H1 (cell line): ENCODE data around the gene ZNF133. TPM values are rescaled to one million over a fixed set of nuclear protein-coding genes. Genes with fewer than 3 reads are reported as not detected.

Experiments
- CTCF ChIA-PET: fragments of 300-600 bp; sonication (Branson Sonifier 250); formaldehyde crosslinking; loops from one replicate; lab custom pipeline; 2021; ENCODE audit not compliant: partially characterized antibody; lab: Charles Lee
- POLR2A ChIA-PET: fragments of 300-600 bp; sonication (Branson Sonifier 250); formaldehyde crosslinking; loops from one replicate; lab custom pipeline; 2021; ENCODE audit warnings: inconsistent platforms; ENCODE audit not compliant: partially characterized antibody; lab: Charles Lee
- DNase-seq, 2 experiments: peaks; one replicate each; pipeline versions ENCODE4 v3.0.0 to v3.0.0-alpha.2; 2010 to 2022; ENCODE audit warnings: low spot score in 2 of 2, low read depth in 1 of 2, mixed read lengths in 1 of 2
- FAIRE-seq: peaks from 2 replicates; lab custom pipeline; 2011; peaks lifted over from hg19 to GRCh38; lab: Jason Lieb, UNC
- H2AFZ ChIP-seq: 2 replicates; pipeline ENCODE4 v1.8.1; 2012; ENCODE audit warnings: low read length, inconsistent platforms
- H2AK5ac ChIP-seq: 2 replicates; pipeline ENCODE4 v1.6.1; 2013; ENCODE audit warnings: low read depth, low read length
- H2BK120ac ChIP-seq: replicated peaks from 2 replicates; pipeline ENCODE3; 2013; ENCODE audit warnings: low read depth, low read length, inconsistent platforms
- H2BK12ac ChIP-seq: 2 replicates; pipeline ENCODE4 v1.6.1; 2013; ENCODE audit warnings: low read depth, low read length
- H2BK15ac ChIP-seq: 2 replicates; pipeline ENCODE4 v1.6.1; 2013; ENCODE audit warnings: low read length
- H2BK20ac ChIP-seq: 2 replicates; pipeline ENCODE4 v1.6.1; 2013; ENCODE audit warnings: low read length
- H2BK5ac ChIP-seq: 2 replicates; pipeline ENCODE4 v1.6.1; 2013; ENCODE audit warnings: low read depth, low read length
- H3K14ac ChIP-seq: 2 replicates; pipeline ENCODE4 v1.6.1; 2013; ENCODE audit warnings: inconsistent platforms; ENCODE audit not compliant: insufficient read length
- H3K18ac ChIP-seq: 2 replicates; pipeline ENCODE4 v1.6.1; 2013; ENCODE audit warnings: low read length; ENCODE audit errors: extremely low read depth
- H3K23ac ChIP-seq: 2 replicates; pipeline ENCODE4 v1.6.1; 2013; ENCODE audit warnings: inconsistent platforms; ENCODE audit not compliant: insufficient read length
- H3K23me2 ChIP-seq: 2 replicates; pipeline ENCODE4 v1.6.1; 2013; ENCODE audit warnings: low read depth, low read length
- H3K27ac ChIP-seq: 2 replicates; pipeline ENCODE4 v1.6.1; 2011; ENCODE audit warnings: low read depth, low read length, inconsistent platforms
- H3K27me3 ChIP-seq, 4 experiments: replicated peaks in 1 of 4; 1 replicate in 1 of 4; 2 replicates in 3 of 4; pipeline versions ENCODE4 v1.6.1 to v1.8.1; 2011 to 2013; ENCODE audit warnings: low read length in 3 of 4, mild to moderate bottlenecking in 3 of 4, inconsistent platforms in 2 of 4, mixed read lengths in 2 of 4, moderate library complexity in 1 of 4; ENCODE audit not compliant: control insufficient read depth in 3 of 4, insufficient read depth in 3 of 4; ENCODE audit errors: extremely low read depth in 1 of 4
- H3K36me3 ChIP-seq, 4 experiments: 2 replicates each; pipeline versions ENCODE4 v1.6.1 to v1.8.1; 2011 to 2013; ENCODE audit warnings: mild to moderate bottlenecking in 4 of 4, low read length in 3 of 4, moderate library complexity in 2 of 4, control low read depth in 1 of 4, inconsistent platforms in 1 of 4; ENCODE audit not compliant: insufficient read depth in 4 of 4, control insufficient read depth in 2 of 4
- H3K4ac ChIP-seq: replicated peaks from 2 replicates; pipeline ENCODE3; 2013; ENCODE audit warnings: low read length, low read depth, mixed read lengths, inconsistent platforms; ENCODE audit not compliant: insufficient read length
- H3K4me1 ChIP-seq, 4 experiments: replicated peaks in 1 of 4; 1 replicate in 1 of 4; 2 replicates in 3 of 4; pipeline versions ENCODE4 v1.6.1 to v1.8.1; 2011 to 2013; ENCODE audit warnings: low read length in 3 of 4, inconsistent platforms in 2 of 4, mixed read lengths in 1 of 4; ENCODE audit not compliant: insufficient read depth in 4 of 4, control insufficient read depth in 3 of 4
- H3K4me2 ChIP-seq, 2 experiments: 2 replicates each; pipeline versions ENCODE4 v1.6.1 to v1.8.1; 2011 to 2013; ENCODE audit warnings: low read depth in 2 of 2, low read length in 2 of 2, control low read depth in 1 of 2, inconsistent platforms in 1 of 2, mild to moderate bottlenecking in 1 of 2; ENCODE audit not compliant: insufficient read depth in 1 of 2
- H3K4me3 ChIP-seq, 4 experiments: fragments of 200-600, 300-600 bp in 1 of 4; sonication (generic), shearing (Covaris generic), sonication (Bioruptor Twin) in 1 of 4; 2 replicates each; pipeline versions ENCODE4 v1.5.1 to v1.8.1; 2011 to 2016; ENCODE audit warnings: low read length in 4 of 4, low read depth in 3 of 4, control low read depth in 2 of 4, inconsistent platforms in 2 of 4, mild to moderate bottlenecking in 2 of 4, mixed read lengths in 1 of 4, moderate library complexity in 1 of 4; ENCODE audit not compliant: insufficient read depth in 2 of 4; ENCODE audit errors: extremely low read depth in 1 of 4
- H3K56ac ChIP-seq: replicated peaks from 2 replicates; pipeline ENCODE3; 2013; ENCODE audit warnings: low read depth, mild to moderate bottlenecking, mixed read lengths, low read length, inconsistent platforms; ENCODE audit not compliant: insufficient read length
- H3K79me1 ChIP-seq: 2 replicates; pipeline ENCODE4 v1.6.1; 2013; ENCODE audit warnings: low read depth, low read length, control low read depth
- H3K79me2 ChIP-seq, 2 experiments: 2 replicates each; pipeline versions ENCODE4 v1.6.1 to v1.8.1; 2012 to 2013; ENCODE audit warnings: low read length in 2 of 2, mild to moderate bottlenecking in 2 of 2, inconsistent platforms in 1 of 2; ENCODE audit not compliant: insufficient read depth in 2 of 2, control insufficient read depth in 1 of 2
- H3K9ac ChIP-seq, 4 experiments: replicated peaks in 1 of 4; 1 replicate in 1 of 4; 2 replicates in 3 of 4; pipeline versions ENCODE4 v1.6.1 to v1.8.1; 2011 to 2013; ENCODE audit warnings: low read depth in 3 of 4, low read length in 3 of 4, control low read depth in 2 of 4, mild to moderate bottlenecking in 2 of 4, moderate library complexity in 2 of 4, inconsistent platforms in 1 of 4; ENCODE audit errors: extremely low read depth in 1 of 4
- H3K9me3 ChIP-seq, 2 experiments: 2 replicates each; pipeline versions ENCODE4 v1.6.1 to v1.8.1; 2012 to 2013; ENCODE audit warnings: mild to moderate bottlenecking in 2 of 2, moderate library complexity in 2 of 2, control low read depth in 1 of 2, inconsistent platforms in 1 of 2, low read depth in 1 of 2, low read length in 1 of 2, mixed read lengths in 1 of 2; ENCODE audit not compliant: insufficient read depth in 2 of 2
- H4K20me1 ChIP-seq, 2 experiments: replicated peaks in 1 of 2; 2 replicates each; pipeline versions ENCODE3 to v1.8.1; 2011 to 2013; ENCODE audit warnings: inconsistent platforms in 2 of 2, low read length in 2 of 2, mild to moderate bottlenecking in 1 of 2; ENCODE audit not compliant: insufficient read depth in 2 of 2, control insufficient read depth in 1 of 2
- H4K5ac ChIP-seq: 2 replicates; pipeline ENCODE4 v1.6.1; 2013; ENCODE audit warnings: low read length, low read depth, mixed read lengths, inconsistent platforms; ENCODE audit not compliant: insufficient read length
- H4K8ac ChIP-seq: 2 replicates; pipeline ENCODE4 v1.8.0; 2013; ENCODE audit warnings: mild to moderate bottlenecking, moderate library complexity, low read length, inconsistent platforms; ENCODE audit not compliant: insufficient read depth; ENCODE audit errors: extremely low read depth
- H4K91ac ChIP-seq: replicated peaks from 2 replicates; pipeline ENCODE3; 2013; ENCODE audit warnings: low read length, mixed read lengths, inconsistent platforms; ENCODE audit not compliant: insufficient read length
- CREB1 ChIP-seq: IDR thresholded peaks from 2 replicates; pipeline ENCODE4 v1.6.1; 2012; ENCODE audit warnings: inconsistent platforms
- CTBP2 ChIP-seq: IDR thresholded peaks from 2 replicates; pipeline ENCODE4 v1.7.0; 2011; ENCODE audit warnings: borderline replicate concordance, mild to moderate bottlenecking, moderate library complexity, mixed read lengths, low read length; ENCODE audit not compliant: insufficient read depth, insufficient read length
- CTCF ChIP-seq, 3 experiments: IDR thresholded peaks; 1 replicate in 2 of 3; 2 replicates in 1 of 3; pipeline versions ENCODE4 v1.5.1 to v1.6.1; 2011; ENCODE audit warnings: low read length in 3 of 3, mild to moderate bottlenecking in 3 of 3, inconsistent platforms in 2 of 3, low read depth in 1 of 3, moderate library complexity in 1 of 3; ENCODE audit not compliant: insufficient read depth in 1 of 3; ENCODE audit errors: control extremely low read depth in 1 of 3
- FOSL1 ChIP-seq: IDR thresholded peaks from 2 replicates; pipeline ENCODE4 v1.6.1; 2011; ENCODE audit warnings: mild to moderate bottlenecking, low read depth, low read length, moderate library complexity; ENCODE audit not compliant: insufficient read depth
- KDM5A ChIP-seq: fragments of 200-600 bp; IDR thresholded peaks from 2 replicates; pipeline ENCODE4 v1.7.1; 2012; ENCODE audit warnings: mild to moderate bottlenecking, low read length, inconsistent platforms, mixed read lengths
- SIN3A ChIP-seq, 2 experiments: IDR thresholded peaks in 1 of 2; conservative IDR thresholded peaks in 1 of 2; 2 replicates each; pipeline ENCODE4 v1.6.1; 2011 to 2012; ENCODE audit warnings: low read length in 2 of 2, improper control_type of control experiment in 1 of 2, low read depth in 1 of 2, mild to moderate bottlenecking in 1 of 2
- TAF7 ChIP-seq: optimal IDR thresholded peaks from 2 replicates; pipeline ENCODE3; 2011; ENCODE audit warnings: low read depth, mild to moderate bottlenecking, inconsistent platforms, low read length, moderate library complexity, borderline replicate concordance
- WGBS, 2 experiments: shearing (Covaris generic) in 1 of 2; methylation state at CpG; one replicate each; pipeline versions ENCODE4 v1.1.6 to v1.1.7; 2013 to 2015; ENCODE audit warnings: low lambda C conversion rate in 2 of 2, mixed read lengths in 2 of 2, inconsistent platforms in 1 of 2, low coverage in 1 of 2, missing lambda C conversion rate in 1 of 2; ENCODE audit not compliant: insufficient replicate concordance in 2 of 2, insufficient coverage in 1 of 2, insufficient read length in 1 of 2; ENCODE audit errors: extremely low coverage in 1 of 2, missing lambda C conversion rate in 1 of 2; 5-methylcytosine and 5-hydroxymethylcytosine counted together
- polyA plus RNA-seq, 7 experiments: library from polyadenylated mRNA; depleted of rRNA in 3 of 7; stranded (reverse) in 5 of 7; unstranded in 2 of 7; fragments of >200 nt in 5 of 7; fragments of 200-250 nt in 2 of 7; gene quantifications; 1 replicate in 5 of 7; 2 replicates in 1 of 7; 4 replicates in 1 of 7; pipeline versions ENCODE4 v1.2.1 to v1.2.3, GENCODE V29; 2011 to 2013; ENCODE audit warnings: missing spikeins in 2 of 7, mixed read lengths in 2 of 7
- total RNA-seq: library from RNA; stranded (reverse); fragmentation: NEBNext Ultra II Directional; extraction: Animal tissue kit (Norgen Biotek cat#: 25700); gene quantifications from 2 replicates; pipeline ENCODE4 v1.2.1, GENCODE V29; 2021
- TF ChIP-seq, protein P1 (sequence below): IDR thresholded peaks from 2 replicates; pipeline ENCODE4 v1.6.1; 2011; ENCODE audit warnings: low read length, improper control_type of control experiment

The ZNF133 gene
- total and polyA plus RNA-seq, 2 of the 8 experiments (the other 6 are each of a cell fraction or from before 2014, with no cell fraction given), result 12.1 to 15.8 TPM

- Histone ChIP-seq H2AK5ac (no peak overlapping the region), H2BK20ac (no peak overlapping the region), H3K4me3 (no peak overlapping the region), H2BK15ac (no peak overlapping the region), H3K36me3 (no peaks in the 10 kb centered on the region), H3K9me3 (no peaks in the 10 kb centered on the region), H3K4ac (no peak overlapping the region), H3K4me1 (no peaks in the 10 kb centered on the region), H3K18ac (no peak overlapping the region), H3K27me3 (no peaks in the 10 kb centered on the region), H3K9ac (no peak overlapping the region), H2BK5ac (no peak overlapping the region), H3K56ac (no peak overlapping the region), H3K27ac (no peak overlapping the region), H2AFZ (no peak overlapping the region), H3K14ac (no peak overlapping the region), H3K79me2 (no peaks in the 10 kb centered on the region), H4K20me1 (no peaks in the 10 kb centered on the region), H2BK12ac (no peak overlapping the region), H3K79me1 (no peaks in the 10 kb centered on the region), H3K23me2 (no peaks in the 10 kb centered on the region), H4K8ac (no peak overlapping the region), H3K4me2 (no peak overlapping the region), H4K5ac (no peak overlapping the region), H3K23ac (no peak overlapping the region), H2BK120ac (no peak overlapping the region), H4K91ac (no peak overlapping the region)
- POLR2A ChIA-PET, result no interaction called here
- CTCF ChIA-PET, result no interaction called here
- TF ChIP-seq CREB1 (no peak), TAF7 (no peak), CTBP2 (no peak), KDM5A (no peak), CTCF (IDR thresholded peaks at IDR 0.05; ENCODE audit: control extremely low read depth in 1 of 3, insufficient read depth in 1 of 3, low read depth in 1 of 3, low read length in 3 of 3) (no peak), SIN3A (conservative IDR thresholded peaks at IDR 0.05 in 1 of 2, IDR thresholded peaks at IDR 0.05 in 1 of 2; ENCODE audit: low read depth in 1 of 2, low read length in 2 of 2) (no peak), FOSL1 (no peak)
- TF ChIP-seq, protein P1, sequence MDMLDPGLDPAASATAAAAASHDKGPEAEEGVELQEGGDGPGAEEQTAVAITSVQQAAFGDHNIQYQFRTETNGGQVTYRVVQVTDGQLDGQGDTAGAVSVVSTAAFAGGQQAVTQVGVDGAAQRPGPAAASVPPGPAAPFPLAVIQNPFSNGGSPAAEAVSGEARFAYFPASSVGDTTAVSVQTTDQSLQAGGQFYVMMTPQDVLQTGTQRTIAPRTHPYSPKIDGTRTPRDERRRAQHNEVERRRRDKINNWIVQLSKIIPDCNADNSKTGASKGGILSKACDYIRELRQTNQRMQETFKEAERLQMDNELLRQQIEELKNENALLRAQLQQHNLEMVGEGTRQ, result no peak
- DNase-seq (no peak), FAIRE-seq (no peak)
- 100% methylated on average over 1 of the region's 1 CpG; no CpG with 5 or more reads in 1 of the 2 experiments for WGBS, 2 experiments
These were observed 73.4 kb downstream of the ZNF133 start for GRCh38 chr20:18361678-18362077.
